A673 (cell line): ENCODE data around the gene CNNM2. TPM values are rescaled to one million over a fixed set of nuclear protein-coding genes. Genes with fewer than 3 reads are reported as not detected.

Source experiments
- BruUV-seq: library from RNA; stranded (reverse); fragments of 400-500 nt; replicated peaks from 2 replicates; lab custom pipeline; 2021; lab: Mats Ljungman, UMichigan
- CTCF ChIA-PET: fragments of 300-600 bp; sonication (Branson Sonifier 250); formaldehyde crosslinking; loops from one replicate; lab custom pipeline; 2022; ENCODE audit warnings: antibody characterized with exemption; lab: Charles Lee
- POLR2A ChIA-PET: fragments of 300-600 bp; sonication (Branson Sonifier 250); formaldehyde crosslinking; loops from one replicate; lab custom pipeline; 2022; ENCODE audit warnings: antibody characterized with exemption; ENCODE audit not compliant: low non-redundant PET; lab: Charles Lee
- DNase-seq: peaks from one replicate; pipeline ENCODE4 v3.0.0-alpha.2; 2015; ENCODE audit warnings: low spot score
- H3K27ac ChIP-seq: fragments of 200-600 bp; sonication (generic); 2 replicates; pipeline ENCODE4 v1.5.1; 2016; ENCODE audit warnings: mixed run types, low read depth, mild to moderate bottlenecking, mixed read lengths, antibody characterized with exemption, low read length; ENCODE audit not compliant: poor library complexity, severe bottlenecking
- H3K27me3 ChIP-seq: fragments of 200-600 bp; sonication (generic); replicated peaks from 2 replicates; pipeline ENCODE4 v1.6.1; 2017; ENCODE audit warnings: mixed run types, low read depth, mild to moderate bottlenecking, mixed read lengths, antibody characterized with exemption, low read length; ENCODE audit not compliant: insufficient read depth, poor library complexity
- H3K36me3 ChIP-seq: fragments of 200-600 bp; sonication (generic); 2 replicates; pipeline ENCODE4 v1.6.1; 2016; ENCODE audit warnings: mixed run types, mild to moderate bottlenecking, mixed read lengths, antibody characterized with exemption, low read length; ENCODE audit not compliant: insufficient read depth, poor library complexity, severe bottlenecking
- H3K4me1 ChIP-seq: fragments of 200-600 bp; sonication (generic); 2 replicates; pipeline ENCODE4 v1.6.1; 2017; ENCODE audit warnings: mixed run types, mild to moderate bottlenecking, mixed read lengths, antibody characterized with exemption, low read length; ENCODE audit not compliant: insufficient read depth, poor library complexity, severe bottlenecking
- H3K4me3 ChIP-seq: fragments of 200-600 bp; sonication (generic); 2 replicates; pipeline ENCODE4 v1.5.1; 2016; ENCODE audit warnings: low read depth, mixed run types, mild to moderate bottlenecking, mixed read lengths, low read length; ENCODE audit not compliant: poor library complexity, severe bottlenecking
- H3K9me3 ChIP-seq: fragments of 200-600 bp; sonication (generic); 2 replicates; pipeline ENCODE4 v1.6.1; 2016; ENCODE audit warnings: mixed run types, low read depth, mild to moderate bottlenecking, mixed read lengths, antibody characterized with exemption, low read length; ENCODE audit not compliant: poor library complexity, severe bottlenecking
- CTCF ChIP-seq: fragments of 300-800, 200-600 bp; sonication (generic); conservative IDR thresholded peaks from 2 replicates; pipeline ENCODE4 v1.5.1; 2017; ENCODE audit warnings: low read depth, mild to moderate bottlenecking, antibody characterized with exemption, low read length, moderate library complexity, mixed read lengths
- EZH2 ChIP-seq: fragments of 200-600 bp; sonication (generic); IDR thresholded peaks from 2 replicates; pipeline ENCODE4 v1.6.1; 2017; ENCODE audit warnings: borderline replicate concordance, low read depth, mild to moderate bottlenecking, mixed read lengths, antibody characterized with exemption, low read length; ENCODE audit not compliant: poor library complexity, severe bottlenecking
- intact Hi-C: fragments of 100-400 bp; cut with micrococcal nuclease; formaldehyde crosslinking; loops from one replicate; pipeline ENCODE4 v1.10.0; 2022; ENCODE audit not compliant: unreplicated experiment
- total RNA-seq: library from RNA; stranded (reverse); gene quantifications from 2 replicates; pipeline ENCODE4 v1.2.3, GENCODE V29; 2021

CNNM2 gene
- total RNA-seq, 1 experiment from 2014 or later = 4.8 TPM

GRCh38 chr10:102878629-102879028 is 39.5 kb upstream of the CNNM2 start:
- no peak for DNase-seq
- intact Hi-C loops = no loop called here
- Histone ChIP-seq H3K36me3 (no peaks in the 10 kb centered on the region), H3K4me1 (no peaks in the 10 kb centered on the region), H3K4me3 (no peak overlapping the region), H3K27me3 (no peaks in the 10 kb centered on the region), H3K9me3 (no peaks in the 10 kb centered on the region), H3K27ac (no peak overlapping the region)
- ChIA-PET CTCF (no interaction called here), POLR2A (no interaction called here)
- no TSS peak for BruUV-seq
- TF ChIP-seq CTCF (no peak), EZH2 (no peak)

GRCh38 chr10:102880256-102880655 is 37.8 kb upstream of the CNNM2 start:
- Histone ChIP-seq H3K9me3 (no peaks in the 10 kb centered on the region), H3K4me1 (no peaks in the 10 kb centered on the region), H3K4me3 (no peak overlapping the region), H3K36me3 (no peaks in the 10 kb centered on the region), H3K27ac (no peak overlapping the region), H3K27me3 (no peaks in the 10 kb centered on the region)
- BruUV-seq = no TSS peak
- DNase-seq = no peak
- TF ChIP-seq CTCF = no peak
- TF ChIP-seq EZH2 = no peak
- ChIA-PET CTCF (no interaction called here), POLR2A (no interaction called here)
- intact Hi-C loops = no loop called here

- Histone ChIP-seq H3K27me3 (no peaks in the 10 kb centered on the region), H3K9me3 (no peaks in the 10 kb centered on the region), H3K36me3 (no peaks in the 10 kb centered on the region), H3K27ac (no peak overlapping the region), H3K4me3 (no peak overlapping the region), H3K4me1 (no peaks in the 10 kb centered on the region)
- POLR2A ChIA-PET = no interaction called here
- intact Hi-C loops = no loop called here
- no TSS peak for BruUV-seq
- no peak for DNase-seq
- CTCF ChIA-PET = no interaction called here
- no peak for TF ChIP-seq EZH2
- TF ChIP-seq CTCF = no peak
These were observed 30.0 kb upstream of the CNNM2 start for GRCh38 chr10:102888048-102888447.
